OCI-LY7 (cell line): ENCODE data around the gene CALU.

Experiments
- EZH2phosphoT487 ChIP-seq: fragments of 200-600 bp; sonication (generic); IDR thresholded peaks from 2 replicates; pipeline ENCODE4 v1.6.1; 2018; ENCODE audit warnings: low read depth, borderline replicate concordance, mild to moderate bottlenecking, mixed run types, antibody characterized with exemption, low read length, moderate library complexity, mixed read lengths
- TF ChIP-seq, protein P1 (sequence below): fragments of 200-600 bp; sonication (generic); conservative IDR thresholded peaks from 2 replicates; pipeline ENCODE4 v1.5.1; 2014; ENCODE audit warnings: mild to moderate bottlenecking, antibody characterized with exemption, low read length, moderate library complexity, mixed read lengths

DNA sequence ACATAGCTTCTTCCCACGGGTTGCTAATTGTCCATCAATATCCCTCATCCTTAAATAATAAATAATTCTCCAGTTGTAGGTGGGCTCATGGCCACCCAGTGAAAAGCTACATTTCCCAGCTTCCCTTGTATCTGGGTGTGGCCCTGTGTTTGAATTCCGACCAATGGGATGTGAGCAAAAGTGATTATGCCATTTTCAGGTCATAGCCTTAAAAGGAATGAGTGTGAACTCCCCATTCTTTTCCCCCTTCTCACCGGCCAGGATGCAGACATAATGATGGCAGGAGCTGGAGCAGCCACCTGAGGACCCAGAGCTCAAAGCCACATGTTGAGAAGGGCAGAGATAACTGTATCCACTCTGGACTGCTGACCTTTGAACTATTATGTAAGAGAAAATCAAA lies 30.3 kb upstream of the CALU start:
- TF ChIP-seq, protein P1, sequence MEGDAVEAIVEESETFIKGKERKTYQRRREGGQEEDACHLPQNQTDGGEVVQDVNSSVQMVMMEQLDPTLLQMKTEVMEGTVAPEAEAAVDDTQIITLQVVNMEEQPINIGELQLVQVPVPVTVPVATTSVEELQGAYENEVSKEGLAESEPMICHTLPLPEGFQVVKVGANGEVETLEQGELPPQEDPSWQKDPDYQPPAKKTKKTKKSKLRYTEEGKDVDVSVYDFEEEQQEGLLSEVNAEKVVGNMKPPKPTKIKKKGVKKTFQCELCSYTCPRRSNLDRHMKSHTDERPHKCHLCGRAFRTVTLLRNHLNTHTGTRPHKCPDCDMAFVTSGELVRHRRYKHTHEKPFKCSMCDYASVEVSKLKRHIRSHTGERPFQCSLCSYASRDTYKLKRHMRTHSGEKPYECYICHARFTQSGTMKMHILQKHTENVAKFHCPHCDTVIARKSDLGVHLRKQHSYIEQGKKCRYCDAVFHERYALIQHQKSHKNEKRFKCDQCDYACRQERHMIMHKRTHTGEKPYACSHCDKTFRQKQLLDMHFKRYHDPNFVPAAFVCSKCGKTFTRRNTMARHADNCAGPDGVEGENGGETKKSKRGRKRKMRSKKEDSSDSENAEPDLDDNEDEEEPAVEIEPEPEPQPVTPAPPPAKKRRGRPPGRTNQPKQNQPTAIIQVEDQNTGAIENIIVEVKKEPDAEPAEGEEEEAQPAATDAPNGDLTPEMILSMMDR, result no peak
- TF ChIP-seq EZH2phosphoT487, result no peak
